Karpas-422 (cell line): ENCODE measurements around the gene MYMK. TPM values are rescaled to one million over a fixed set of nuclear protein-coding genes. Genes with fewer than 3 reads are reported as not detected.

ENCODE experiments used
- DNase-seq: peaks from one replicate; pipeline ENCODE4 v3.0.0-alpha.2; 2015
- H2AFZ ChIP-seq: fragments of 200-600 bp; sonication (generic); 2 replicates; pipeline ENCODE4 v1.6.1; 2014; ENCODE audit warnings: antibody characterized with exemption, low read length, mixed read lengths
- H3K27ac ChIP-seq: fragments of 200-600 bp; sonication (generic); 2 replicates; pipeline ENCODE4 v1.5.1; 2014; ENCODE audit warnings: mild to moderate bottlenecking, low read length, moderate library complexity
- H3K27me3 ChIP-seq: fragments of 200-600 bp; sonication (generic); 2 replicates; pipeline ENCODE4 v1.6.1; 2014; ENCODE audit warnings: low read length, mixed read lengths
- H3K36me3 ChIP-seq: fragments of 200-600 bp; sonication (generic); 2 replicates; pipeline ENCODE4 v1.6.1; 2014; ENCODE audit warnings: low read length, mixed read lengths; ENCODE audit not compliant: insufficient read depth
- H3K4me1 ChIP-seq: fragments of 200-600 bp; sonication (generic); 2 replicates; pipeline ENCODE4 v1.6.1; 2014; ENCODE audit warnings: mild to moderate bottlenecking, low read length, mixed read lengths
- H3K4me2 ChIP-seq: fragments of 200-600 bp; sonication (generic); 2 replicates; pipeline ENCODE4 v1.6.1; 2014; ENCODE audit warnings: low read length, low read depth, mild to moderate bottlenecking; ENCODE audit not compliant: poor library complexity, severe bottlenecking
- H3K4me3 ChIP-seq: fragments of 200-600 bp; sonication (generic); 2 replicates; pipeline ENCODE4 v1.5.1; 2014; ENCODE audit warnings: mild to moderate bottlenecking, antibody characterized with exemption, low read length, mixed read lengths
- H3K79me2 ChIP-seq: fragments of 200-600 bp; sonication (generic); 2 replicates; pipeline ENCODE4 v1.6.1; 2014; ENCODE audit warnings: mild to moderate bottlenecking, low read length, mixed read lengths
- H3K9ac ChIP-seq: fragments of 200-600 bp; sonication (generic); 2 replicates; pipeline ENCODE4 v1.6.0; 2014; ENCODE audit warnings: low read length
- H3K9me2 ChIP-seq: fragments of 200-600 bp; sonication (generic), shearing (Covaris generic); replicated peaks from 2 replicates; pipeline ENCODE4 v1.6.0; 2014; ENCODE audit warnings: mild to moderate bottlenecking, low read length, moderate library complexity; ENCODE audit not compliant: insufficient read depth
- H3K9me3 ChIP-seq: fragments of 300-700, 200-600 bp; sonication (generic); 2 replicates; pipeline ENCODE4 v1.6.1; 2014; ENCODE audit warnings: low read length, mixed read lengths
- H4K20me1 ChIP-seq: fragments of 200-600 bp; sonication (generic); 2 replicates; pipeline ENCODE4 v1.6.1; 2014; ENCODE audit warnings: mild to moderate bottlenecking, antibody characterized with exemption, low read length, low read depth; ENCODE audit not compliant: insufficient read depth
- total RNA-seq: library from RNA; depleted of rRNA; stranded (reverse); fragments of >200 nt; shearing (Covaris generic); gene quantifications from 2 replicates; pipeline ENCODE4 v1.2.3, GENCODE V29; 2014; ENCODE audit warnings: low replicate concordance; rRNA removed

MYMK gene
- total RNA-seq, 1 experiment from 2014 or later: not detected

- no peaks in the 10 kb centered on the region for H3K27me3 ChIP-seq
- H3K9me3 ChIP-seq: no peaks in the 10 kb centered on the region
- H3K27ac ChIP-seq: no peak overlapping the region
- peaks cover 22% of the 10 kb centered on the region; the same call in 1 of the 2 replicates for H4K20me1 ChIP-seq
- no peaks in the 10 kb centered on the region for H3K79me2 ChIP-seq
- no peak overlapping the region for H2AFZ ChIP-seq
- H3K9me2 ChIP-seq: no peaks in the 10 kb centered on the region
- H3K4me3 ChIP-seq: no peak overlapping the region
- no peaks in the 10 kb centered on the region for H3K36me3 ChIP-seq
- no peak for DNase-seq
- no peak overlapping the region for H3K4me2 ChIP-seq
- H3K9ac ChIP-seq: no peak overlapping the region
- peaks cover 6% of the 10 kb centered on the region for H3K4me1 ChIP-seq
Measured at GRCh38 chr9:133464638-133465037, 60.1 kb downstream of the MYMK start.

Other genes with a start within 250 kb of the MYMK start
- gene ABO, start 249.8 kb downstream of the MYMK start, total RNA-seq: not detected in 2 replicates
- gene SURF6, start 188.8 kb downstream of the MYMK start, total RNA-seq: 5.6 and 22.9 TPM in 2 replicates
- 13.6 and 30.6 TPM in 2 replicates for gene MED22, start 176.8 kb downstream of the MYMK start, total RNA-seq
- 2,407 and 2,991 TPM in 2 replicates for gene RPL7A, start 176.7 kb downstream of the MYMK start, total RNA-seq
- gene SURF1, start 168.5 kb downstream of the MYMK start, total RNA-seq: 35.6 and 40.0 TPM in 2 replicates
- 20.0 and 52.9 TPM in 2 replicates for gene SURF2, start 168.4 kb downstream of the MYMK start, total RNA-seq
- gene SURF4, start 148.9 kb downstream of the MYMK start, total RNA-seq: 81.1 and 84.1 TPM in 2 replicates
- 0.93 and 0.97 TPM in 2 replicates for gene STKLD1, start 148.6 kb downstream of the MYMK start, total RNA-seq
- gene REXO4, start 106.9 kb downstream of the MYMK start, total RNA-seq: 10.5 and 41.9 TPM in 2 replicates
- gene ADAMTS13, start 102.6 kb downstream of the MYMK start, total RNA-seq: 0.34 and 1.3 TPM in 2 replicates
- 4.5 and 15.3 TPM in 2 replicates for gene CACFD1, start 65.0 kb downstream of the MYMK start, total RNA-seq
- 10.6 and 32.0 TPM in 2 replicates for gene SLC2A6, start 45.9 kb downstream of the MYMK start, total RNA-seq
- not detected in 2 replicates for gene ADAMTSL2, start 9.7 kb upstream of the MYMK start, total RNA-seq
- not detected in 2 replicates for gene FAM163B, start 84.4 kb upstream of the MYMK start, total RNA-seq
- gene DBH, start 111.4 kb upstream of the MYMK start, total RNA-seq: not detected in 2 replicates
- not detected in 2 replicates for gene SARDH, start 213.4 kb upstream of the MYMK start, total RNA-seq